HepG2 (cell line): ENCODE measurements around the gene DLG2. TPM values are rescaled to one million over a fixed set of nuclear protein-coding genes. Genes with fewer than 3 reads are reported as not detected.

ENCODE experiments used
- ATAC-seq: fragments of 200-7000 bp; cut with Tn5 transposase; 3 replicates; pipeline ENCODE4 v1.9.1; 2020; ENCODE audit warnings: mild to moderate bottlenecking, moderate library complexity
- BruUV-seq: library from RNA; stranded (reverse); fragments of 400-500 nt; replicated peaks from 2 replicates; lab custom pipeline; 2021; lab: Mats Ljungman, UMichigan
- CTCF ChIA-PET: fragments of 300-600 bp; formaldehyde crosslinking; extraction: SDS; loops from one replicate; lab custom pipeline; 2021; ENCODE audit warnings: low total read pairs, inconsistent platforms, low intra/inter-chr PET ratio; lab: Yijun Ruan, JAX
- POLR2A ChIA-PET: fragments of 350-600 bp; sonication (Branson Sonifier 250); formaldehyde crosslinking; loops from one replicate; lab custom pipeline; 2020; ENCODE audit warnings: antibody characterized with exemption, inconsistent platforms; lab: Yijun Ruan, JAX
- DNase-seq: peaks from one replicate; pipeline ENCODE4 v3.0.0-alpha.2; 2015; ENCODE audit warnings: low spot score
- FAIRE-seq: peaks from 3 replicates; lab custom pipeline; 2011; peaks lifted over from hg19 to GRCh38; lab: Jason Lieb, UNC
- H2AFZ ChIP-seq: one replicate; pipeline ENCODE4 v1.6.1; 2011; ENCODE audit warnings: low read length, inconsistent platforms
- H3K27ac ChIP-seq: fragments of 300-600 bp; 3 replicates; pipeline ENCODE4 v1.8.0; 2011; ENCODE audit warnings: mixed run types, mild to moderate bottlenecking, mixed read lengths, low read length, inconsistent platforms; ENCODE audit not compliant: insufficient read depth; ENCODE audit errors: extremely low read length
- H3K27me3 ChIP-seq, 2 experiments: fragments of 200-600 bp in 1 of 2; 2 replicates in 1 of 2; 3 replicates in 1 of 2; pipeline versions ENCODE4 v1.6.0 to v1.8.0; 2011; ENCODE audit warnings: low read length in 2 of 2, mild to moderate bottlenecking in 2 of 2, moderate library complexity in 2 of 2, inconsistent platforms in 1 of 2; ENCODE audit not compliant: insufficient read depth in 2 of 2, control insufficient read depth in 1 of 2
- H3K36me3 ChIP-seq, 2 experiments: fragments of 200-600 bp in 1 of 2; replicated peaks in 1 of 2; 2 replicates in 1 of 2; 3 replicates in 1 of 2; pipeline versions ENCODE4 v1.5.1 to v1.8.0; 2011; ENCODE audit warnings: low read length in 2 of 2, inconsistent platforms in 1 of 2; ENCODE audit not compliant: insufficient read depth in 2 of 2, control insufficient read depth in 1 of 2
- H3K4me1 ChIP-seq: 2 replicates; pipeline ENCODE4 v1.5.1; 2012; ENCODE audit warnings: low read length, inconsistent platforms; ENCODE audit not compliant: insufficient read depth
- H3K4me2 ChIP-seq: 2 replicates; pipeline ENCODE4 v1.6.0; 2011; ENCODE audit warnings: low read depth, low read length, inconsistent platforms
- H3K4me3 ChIP-seq, 3 experiments: fragments of 200-600 bp in 1 of 3; sonication (generic), shearing (Covaris generic) in 1 of 3; replicated peaks in 1 of 3; 2 replicates each; pipeline ENCODE4 v1.5.1; 2011 to 2016; ENCODE audit warnings: low read length in 3 of 3, inconsistent platforms in 2 of 3, low read depth in 2 of 3, mild to moderate bottlenecking in 2 of 3, control low read depth in 1 of 3, mixed read lengths in 1 of 3; ENCODE audit not compliant: insufficient read depth in 1 of 3
- H3K79me2 ChIP-seq: one replicate; pipeline ENCODE4 v1.6.1; 2011; ENCODE audit warnings: low read length, inconsistent platforms; ENCODE audit not compliant: insufficient read depth
- H3K9ac ChIP-seq: 2 replicates; pipeline ENCODE4 v1.6.0; 2011; ENCODE audit warnings: mild to moderate bottlenecking, low read depth, low read length, inconsistent platforms; ENCODE audit not compliant: insufficient read depth
- H3K9me3 ChIP-seq: 2 replicates; pipeline ENCODE4 v1.5.1; 2012; ENCODE audit warnings: mild to moderate bottlenecking, low read length
- H4K20me1 ChIP-seq: 2 replicates; pipeline ENCODE4 v1.6.0; 2011; ENCODE audit warnings: inconsistent platforms, mild to moderate bottlenecking, low read length, moderate library complexity; ENCODE audit not compliant: insufficient read depth
- ZNF615 ChIP-seq: sonication (generic); formaldehyde crosslinking; IDR thresholded peaks from 2 replicates; pipeline ENCODE4 v1.5.0; 2020; ENCODE audit warnings: mild to moderate bottlenecking, missing genetic modification reagents, borderline replicate concordance
- ZNF616 ChIP-seq: sonication (generic); formaldehyde crosslinking; IDR thresholded peaks from 2 replicates; pipeline ENCODE4 v1.5.0; 2020; ENCODE audit warnings: low read depth, mild to moderate bottlenecking, missing genetic modification reagents
- ZUFSP ChIP-seq: sonication (generic); formaldehyde crosslinking; IDR thresholded peaks from 2 replicates; pipeline ENCODE4 v1.9.0; 2021; ENCODE audit warnings: missing genetic modification reagents, mild to moderate bottlenecking, borderline replicate concordance
- WGBS: methylation state at CpG from one replicate; pipeline ENCODE4 v1.1.6; 2017; ENCODE audit warnings: low lambda C conversion rate; 5-methylcytosine and 5-hydroxymethylcytosine counted together
- in situ Hi-C: cut with HindIII; loops from 2 replicates; pipeline ENCODE4 v1.10.0; 2017; ENCODE audit warnings: low pct_unique_long_range_greater_than_20kb; ENCODE audit not compliant: extremely low pct_ligation_motif_present
- intact Hi-C: fragments of 100-400 bp; cut with micrococcal nuclease; formaldehyde crosslinking; loops from one replicate; pipeline ENCODE4 v1.10.0; 2022; ENCODE audit not compliant: unreplicated experiment
- polyA plus RNA-seq, 8 experiments: library from polyadenylated mRNA; depleted of rRNA in 3 of 8; stranded (reverse) in 7 of 8; unstranded in 1 of 8; fragments of >200 nt; fragmentation: Illumina TruSeq in 4 of 8; extraction: Trizol in 4 of 8; gene quantifications; 2 replicates each; pipeline versions ENCODE4 v1.2.1 to v1.2.3, GENCODE V29; 2011 to 2016; ENCODE audit warnings: low read depth in 4 of 8, missing spikeins in 1 of 8, mixed read lengths in 1 of 8; ENCODE audit not compliant: insufficient read depth in 1 of 8
- total RNA-seq, 5 experiments: library from RNA; depleted of rRNA; stranded (reverse); fragments of >200 nt; fragmentation: Illumina TruSeq; extraction: Trizol; gene quantifications; 2 replicates each; pipeline ENCODE4 v1.2.3, GENCODE V29; 2016; ENCODE audit warnings: low read depth in 1 of 5
- TF ChIP-seq, protein P1 (sequence below): sonication (generic); formaldehyde crosslinking; IDR thresholded peaks from 2 replicates; pipeline ENCODE4 v1.9.0; 2021; ENCODE audit warnings: mild to moderate bottlenecking, missing genetic modification reagents
- TF ChIP-seq, protein P2 (sequence below): sonication (generic); formaldehyde crosslinking; IDR thresholded peaks from 2 replicates; pipeline ENCODE4 v1.5.1; 2020; ENCODE audit warnings: mild to moderate bottlenecking, missing genetic modification reagents, borderline replicate concordance

The DLG2 gene
- total and polyA plus RNA-seq, 2 of the 13 experiments (the other 11 are each of a cell fraction or from before 2014, with no cell fraction given) = 0.46 to 1.0 TPM

DNA sequence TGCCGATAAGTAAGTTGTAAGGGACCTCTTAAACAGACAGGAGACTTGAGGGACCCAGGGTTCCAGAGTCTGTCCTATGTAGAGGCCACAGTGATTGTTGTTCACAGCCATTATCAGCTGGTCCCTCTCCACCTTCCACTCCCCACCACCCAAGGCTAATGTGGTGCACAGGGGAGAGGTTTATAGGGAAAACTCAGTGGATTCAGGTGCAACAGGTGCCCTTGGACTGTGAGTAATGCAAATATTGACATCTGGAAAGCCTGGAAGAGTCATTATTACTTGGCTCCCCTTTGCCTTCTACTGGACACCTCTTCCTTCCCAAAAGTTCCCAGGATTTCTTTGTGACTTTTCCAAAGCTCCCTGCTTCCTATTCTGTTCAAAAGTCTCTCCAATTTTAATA is 1899.9 kb downstream of the DLG2 start:
- FAIRE-seq = no peak
- H3K9ac ChIP-seq = no peak overlapping the region
- H2AFZ ChIP-seq = no peak overlapping the region
- no peak for ATAC-seq
- CTCF ChIA-PET = no interaction called here
- no TSS peak for BruUV-seq
- no peaks in the 10 kb centered on the region for H3K79me2 ChIP-seq
- no peak overlapping the region for H3K27ac ChIP-seq
- no peak overlapping the region for H3K4me2 ChIP-seq
- peaks cover 19% of the 10 kb centered on the region for H3K4me1 ChIP-seq
- H3K27me3 ChIP-seq = 0 out of 5 replicates have a peak, but pooled peaks cover 0 to 3% of the 10 kb centered on the region in 2 experiments
- POLR2A ChIA-PET = no interaction called here
- H3K36me3 ChIP-seq = no peaks in the 10 kb centered on the region
- no peaks in the 10 kb centered on the region for H4K20me1 ChIP-seq
- H3K9me3 ChIP-seq = no peaks in the 10 kb centered on the region
- in situ Hi-C loops = no loop called here
- H3K4me3 ChIP-seq = no peak overlapping the region
- 33% methylated on average over 1 of the region's 1 CpG for WGBS
- intact Hi-C loops = no loop called here
- no peak for DNase-seq
- TF ChIP-seq, protein P1, sequence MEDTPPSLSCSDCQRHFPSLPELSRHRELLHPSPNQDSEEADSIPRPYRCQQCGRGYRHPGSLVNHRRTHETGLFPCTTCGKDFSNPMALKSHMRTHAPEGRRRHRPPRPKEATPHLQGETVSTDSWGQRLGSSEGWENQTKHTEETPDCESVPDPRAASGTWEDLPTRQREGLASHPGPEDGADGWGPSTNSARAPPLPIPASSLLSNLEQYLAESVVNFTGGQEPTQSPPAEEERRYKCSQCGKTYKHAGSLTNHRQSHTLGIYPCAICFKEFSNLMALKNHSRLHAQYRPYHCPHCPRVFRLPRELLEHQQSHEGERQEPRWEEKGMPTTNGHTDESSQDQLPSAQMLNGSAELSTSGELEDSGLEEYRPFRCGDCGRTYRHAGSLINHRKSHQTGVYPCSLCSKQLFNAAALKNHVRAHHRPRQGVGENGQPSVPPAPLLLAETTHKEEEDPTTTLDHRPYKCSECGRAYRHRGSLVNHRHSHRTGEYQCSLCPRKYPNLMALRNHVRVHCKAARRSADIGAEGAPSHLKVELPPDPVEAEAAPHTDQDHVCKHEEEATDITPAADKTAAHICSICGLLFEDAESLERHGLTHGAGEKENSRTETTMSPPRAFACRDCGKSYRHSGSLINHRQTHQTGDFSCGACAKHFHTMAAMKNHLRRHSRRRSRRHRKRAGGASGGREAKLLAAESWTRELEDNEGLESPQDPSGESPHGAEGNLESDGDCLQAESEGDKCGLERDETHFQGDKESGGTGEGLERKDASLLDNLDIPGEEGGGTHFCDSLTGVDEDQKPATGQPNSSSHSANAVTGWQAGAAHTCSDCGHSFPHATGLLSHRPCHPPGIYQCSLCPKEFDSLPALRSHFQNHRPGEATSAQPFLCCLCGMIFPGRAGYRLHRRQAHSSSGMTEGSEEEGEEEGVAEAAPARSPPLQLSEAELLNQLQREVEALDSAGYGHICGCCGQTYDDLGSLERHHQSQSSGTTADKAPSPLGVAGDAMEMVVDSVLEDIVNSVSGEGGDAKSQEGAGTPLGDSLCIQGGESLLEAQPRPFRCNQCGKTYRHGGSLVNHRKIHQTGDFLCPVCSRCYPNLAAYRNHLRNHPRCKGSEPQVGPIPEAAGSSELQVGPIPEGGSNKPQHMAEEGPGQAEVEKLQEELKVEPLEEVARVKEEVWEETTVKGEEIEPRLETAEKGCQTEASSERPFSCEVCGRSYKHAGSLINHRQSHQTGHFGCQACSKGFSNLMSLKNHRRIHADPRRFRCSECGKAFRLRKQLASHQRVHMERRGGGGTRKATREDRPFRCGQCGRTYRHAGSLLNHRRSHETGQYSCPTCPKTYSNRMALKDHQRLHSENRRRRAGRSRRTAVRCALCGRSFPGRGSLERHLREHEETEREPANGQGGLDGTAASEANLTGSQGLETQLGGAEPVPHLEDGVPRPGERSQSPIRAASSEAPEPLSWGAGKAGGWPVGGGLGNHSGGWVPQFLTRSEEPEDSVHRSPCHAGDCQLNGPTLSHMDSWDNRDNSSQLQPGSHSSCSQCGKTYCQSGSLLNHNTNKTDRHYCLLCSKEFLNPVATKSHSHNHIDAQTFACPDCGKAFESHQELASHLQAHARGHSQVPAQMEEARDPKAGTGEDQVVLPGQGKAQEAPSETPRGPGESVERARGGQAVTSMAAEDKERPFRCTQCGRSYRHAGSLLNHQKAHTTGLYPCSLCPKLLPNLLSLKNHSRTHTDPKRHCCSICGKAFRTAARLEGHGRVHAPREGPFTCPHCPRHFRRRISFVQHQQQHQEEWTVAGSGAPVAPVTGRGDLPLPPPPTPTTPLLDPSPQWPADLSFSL (CRISPR knock-in tag) = no peak
- TF ChIP-seq ZNF615 = no peak
- no peak for TF ChIP-seq ZUFSP (CRISPR knock-in tag)
- TF ChIP-seq ZNF616 (CRISPR knock-in tag) = no peak
- TF ChIP-seq, protein P2, sequence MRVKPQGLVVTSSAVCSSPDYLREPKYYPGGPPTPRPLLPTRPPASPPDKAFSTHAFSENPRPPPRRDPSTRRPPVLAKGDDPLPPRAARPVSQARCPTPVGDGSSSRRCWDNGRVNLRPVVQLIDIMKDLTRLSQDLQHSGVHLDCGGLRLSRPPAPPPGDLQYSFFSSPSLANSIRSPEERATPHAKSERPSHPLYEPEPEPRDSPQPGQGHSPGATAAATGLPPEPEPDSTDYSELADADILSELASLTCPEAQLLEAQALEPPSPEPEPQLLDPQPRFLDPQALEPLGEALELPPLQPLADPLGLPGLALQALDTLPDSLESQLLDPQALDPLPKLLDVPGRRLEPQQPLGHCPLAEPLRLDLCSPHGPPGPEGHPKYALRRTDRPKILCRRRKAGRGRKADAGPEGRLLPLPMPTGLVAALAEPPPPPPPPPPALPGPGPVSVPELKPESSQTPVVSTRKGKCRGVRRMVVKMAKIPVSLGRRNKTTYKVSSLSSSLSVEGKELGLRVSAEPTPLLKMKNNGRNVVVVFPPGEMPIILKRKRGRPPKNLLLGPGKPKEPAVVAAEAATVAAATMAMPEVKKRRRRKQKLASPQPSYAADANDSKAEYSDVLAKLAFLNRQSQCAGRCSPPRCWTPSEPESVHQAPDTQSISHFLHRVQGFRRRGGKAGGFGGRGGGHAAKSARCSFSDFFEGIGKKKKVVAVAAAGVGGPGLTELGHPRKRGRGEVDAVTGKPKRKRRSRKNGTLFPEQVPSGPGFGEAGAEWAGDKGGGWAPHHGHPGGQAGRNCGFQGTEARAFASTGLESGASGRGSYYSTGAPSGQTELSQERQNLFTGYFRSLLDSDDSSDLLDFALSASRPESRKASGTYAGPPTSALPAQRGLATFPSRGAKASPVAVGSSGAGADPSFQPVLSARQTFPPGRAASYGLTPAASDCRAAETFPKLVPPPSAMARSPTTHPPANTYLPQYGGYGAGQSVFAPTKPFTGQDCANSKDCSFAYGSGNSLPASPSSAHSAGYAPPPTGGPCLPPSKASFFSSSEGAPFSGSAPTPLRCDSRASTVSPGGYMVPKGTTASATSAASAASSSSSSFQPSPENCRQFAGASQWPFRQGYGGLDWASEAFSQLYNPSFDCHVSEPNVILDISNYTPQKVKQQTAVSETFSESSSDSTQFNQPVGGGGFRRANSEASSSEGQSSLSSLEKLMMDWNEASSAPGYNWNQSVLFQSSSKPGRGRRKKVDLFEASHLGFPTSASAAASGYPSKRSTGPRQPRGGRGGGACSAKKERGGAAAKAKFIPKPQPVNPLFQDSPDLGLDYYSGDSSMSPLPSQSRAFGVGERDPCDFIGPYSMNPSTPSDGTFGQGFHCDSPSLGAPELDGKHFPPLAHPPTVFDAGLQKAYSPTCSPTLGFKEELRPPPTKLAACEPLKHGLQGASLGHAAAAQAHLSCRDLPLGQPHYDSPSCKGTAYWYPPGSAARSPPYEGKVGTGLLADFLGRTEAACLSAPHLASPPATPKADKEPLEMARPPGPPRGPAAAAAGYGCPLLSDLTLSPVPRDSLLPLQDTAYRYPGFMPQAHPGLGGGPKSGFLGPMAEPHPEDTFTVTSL (CRISPR knock-in tag) = no peak
